HepG2 (cell line): ENCODE results near the gene HOXA9. TPM values are rescaled to one million over a fixed set of nuclear protein-coding genes. Genes with fewer than 3 reads are reported as not detected.

Experiments used
- ATAC-seq: fragments of 200-7000 bp; cut with Tn5 transposase; 3 replicates; pipeline ENCODE4 v1.9.1; 2020; ENCODE audit warnings: mild to moderate bottlenecking, moderate library complexity
- BruUV-seq: library from RNA; stranded (reverse); fragments of 400-500 nt; replicated peaks from 2 replicates; lab custom pipeline; 2021; lab: Mats Ljungman, UMichigan
- CTCF ChIA-PET: fragments of 300-600 bp; formaldehyde crosslinking; extraction: SDS; loops from one replicate; lab custom pipeline; 2021; ENCODE audit warnings: low total read pairs, inconsistent platforms, low intra/inter-chr PET ratio; lab: Yijun Ruan, JAX
- POLR2A ChIA-PET: fragments of 350-600 bp; sonication (Branson Sonifier 250); formaldehyde crosslinking; loops from one replicate; lab custom pipeline; 2020; ENCODE audit warnings: antibody characterized with exemption, inconsistent platforms; lab: Yijun Ruan, JAX
- DNase-seq: peaks from one replicate; pipeline ENCODE4 v3.0.0-alpha.2; 2015; ENCODE audit warnings: low spot score
- FAIRE-seq: peaks from 3 replicates; lab custom pipeline; 2011; peaks lifted over from hg19 to GRCh38; lab: Jason Lieb, UNC
- H2AFZ ChIP-seq: one replicate; pipeline ENCODE4 v1.6.1; 2011; ENCODE audit warnings: low read length, inconsistent platforms
- H3K27ac ChIP-seq: fragments of 300-600 bp; 3 replicates; pipeline ENCODE4 v1.8.0; 2011; ENCODE audit warnings: mixed run types, mild to moderate bottlenecking, mixed read lengths, low read length, inconsistent platforms; ENCODE audit not compliant: insufficient read depth; ENCODE audit errors: extremely low read length
- H3K27me3 ChIP-seq, 2 experiments: fragments of 200-600 bp in 1 of 2; 2 replicates in 1 of 2; 3 replicates in 1 of 2; pipeline versions ENCODE4 v1.6.0 to v1.8.0; 2011; ENCODE audit warnings: low read length in 2 of 2, mild to moderate bottlenecking in 2 of 2, moderate library complexity in 2 of 2, inconsistent platforms in 1 of 2; ENCODE audit not compliant: insufficient read depth in 2 of 2, control insufficient read depth in 1 of 2
- H3K36me3 ChIP-seq, 2 experiments: fragments of 200-600 bp in 1 of 2; replicated peaks in 1 of 2; 2 replicates in 1 of 2; 3 replicates in 1 of 2; pipeline versions ENCODE4 v1.5.1 to v1.8.0; 2011; ENCODE audit warnings: low read length in 2 of 2, inconsistent platforms in 1 of 2; ENCODE audit not compliant: insufficient read depth in 2 of 2, control insufficient read depth in 1 of 2
- H3K4me1 ChIP-seq: 2 replicates; pipeline ENCODE4 v1.5.1; 2012; ENCODE audit warnings: low read length, inconsistent platforms; ENCODE audit not compliant: insufficient read depth
- H3K4me2 ChIP-seq: 2 replicates; pipeline ENCODE4 v1.6.0; 2011; ENCODE audit warnings: low read depth, low read length, inconsistent platforms
- H3K4me3 ChIP-seq, 3 experiments: fragments of 200-600 bp in 1 of 3; sonication (generic), shearing (Covaris generic) in 1 of 3; replicated peaks in 1 of 3; 2 replicates each; pipeline ENCODE4 v1.5.1; 2011 to 2016; ENCODE audit warnings: low read length in 3 of 3, inconsistent platforms in 2 of 3, low read depth in 2 of 3, mild to moderate bottlenecking in 2 of 3, control low read depth in 1 of 3, mixed read lengths in 1 of 3; ENCODE audit not compliant: insufficient read depth in 1 of 3
- H3K79me2 ChIP-seq: one replicate; pipeline ENCODE4 v1.6.1; 2011; ENCODE audit warnings: low read length, inconsistent platforms; ENCODE audit not compliant: insufficient read depth
- H3K9ac ChIP-seq: 2 replicates; pipeline ENCODE4 v1.6.0; 2011; ENCODE audit warnings: mild to moderate bottlenecking, low read depth, low read length, inconsistent platforms; ENCODE audit not compliant: insufficient read depth
- H3K9me3 ChIP-seq: 2 replicates; pipeline ENCODE4 v1.5.1; 2012; ENCODE audit warnings: mild to moderate bottlenecking, low read length
- H4K20me1 ChIP-seq: 2 replicates; pipeline ENCODE4 v1.6.0; 2011; ENCODE audit warnings: inconsistent platforms, mild to moderate bottlenecking, low read length, moderate library complexity; ENCODE audit not compliant: insufficient read depth
- ATAD3A ChIP-seq: sonication (generic); formaldehyde crosslinking; IDR thresholded peaks from 2 replicates; pipeline ENCODE4 v1.4.0; 2020; ENCODE audit warnings: missing genetic modification reagents
- ATF4 ChIP-seq, 2 experiments: fragments of 450-650 bp in 1 of 2; sonication (generic) in 1 of 2; formaldehyde crosslinking; IDR thresholded peaks; 2 replicates each; pipeline versions ENCODE4 v1.5.0 to v1.8.0; 2020 to 2022; ENCODE audit warnings: mild to moderate bottlenecking in 1 of 2, missing genetic modification reagents in 1 of 2
- BCL6 ChIP-seq: IDR thresholded peaks from 2 replicates; pipeline ENCODE4 v1.6.1; 2016; ENCODE audit warnings: missing genetic modification reagents, missing compliant biosample characterization
- HIC2 ChIP-seq: sonication (generic); formaldehyde crosslinking; IDR thresholded peaks from 2 replicates; pipeline ENCODE4 v1.9.0; 2022; ENCODE audit warnings: low read depth, missing genetic modification reagents
- ZNF362 ChIP-seq: sonication (generic); formaldehyde crosslinking; IDR thresholded peaks from 2 replicates; pipeline ENCODE4 v1.4.0; 2020; ENCODE audit warnings: missing genetic modification reagents, mild to moderate bottlenecking, borderline replicate concordance
- ZNF703 ChIP-seq: sonication (generic); formaldehyde crosslinking; IDR thresholded peaks from 2 replicates; pipeline ENCODE4 v1.5.1; 2020; ENCODE audit warnings: missing genetic modification reagents, mild to moderate bottlenecking, moderate library complexity, borderline replicate concordance
- WGBS: methylation state at CpG from one replicate; pipeline ENCODE4 v1.1.6; 2017; ENCODE audit warnings: low lambda C conversion rate; 5-methylcytosine and 5-hydroxymethylcytosine counted together
- in situ Hi-C: cut with HindIII; loops from 2 replicates; pipeline ENCODE4 v1.10.0; 2017; ENCODE audit warnings: low pct_unique_long_range_greater_than_20kb; ENCODE audit not compliant: extremely low pct_ligation_motif_present
- intact Hi-C: fragments of 100-400 bp; cut with micrococcal nuclease; formaldehyde crosslinking; loops from one replicate; pipeline ENCODE4 v1.10.0; 2022; ENCODE audit not compliant: unreplicated experiment
- polyA plus RNA-seq, 8 experiments: library from polyadenylated mRNA; depleted of rRNA in 3 of 8; stranded (reverse) in 7 of 8; unstranded in 1 of 8; fragments of >200 nt; fragmentation: Illumina TruSeq in 4 of 8; extraction: Trizol in 4 of 8; gene quantifications; 2 replicates each; pipeline versions ENCODE4 v1.2.1 to v1.2.3, GENCODE V29; 2011 to 2016; ENCODE audit warnings: low read depth in 4 of 8, missing spikeins in 1 of 8, mixed read lengths in 1 of 8; ENCODE audit not compliant: insufficient read depth in 1 of 8
- total RNA-seq, 5 experiments: library from RNA; depleted of rRNA; stranded (reverse); fragments of >200 nt; fragmentation: Illumina TruSeq; extraction: Trizol; gene quantifications; 2 replicates each; pipeline ENCODE4 v1.2.3, GENCODE V29; 2016; ENCODE audit warnings: low read depth in 1 of 5

The HOXA9 gene
- total and polyA plus RNA-seq, 2 of the 13 experiments (the other 11 are each of a cell fraction or from before 2014, with no cell fraction given) = not detected

GRCh38 chr7:27145914-27146412 is 19.4 kb downstream of the HOXA9 start:
- Histone ChIP-seq H3K4me2 (no peak overlapping the region), H3K36me3 (no peaks in the 10 kb centered on the region; a peak in 2 of 5 replicates), H3K4me3 (no peak overlapping the region), H3K79me2 (peaks cover 5% of the 10 kb centered on the region), H3K9me3 (no peaks in the 10 kb centered on the region), H3K4me1 (peaks cover 30% of the 10 kb centered on the region), H3K27me3 (no peaks in the 10 kb centered on the region; a peak in 1 of 5 replicates), H3K9ac (no peak overlapping the region), H4K20me1 (no peaks in the 10 kb centered on the region), H3K27ac (no peak overlapping the region), H2AFZ (no peak overlapping the region)
- CTCF ChIA-PET = no interaction called here
- BruUV-seq = no TSS peak
- POLR2A ChIA-PET = no interaction called here
- DNase-seq = no peak
- 90% methylated on average over 9 of the region's 11 CpGs for WGBS
- no peak for TF ChIP-seq ZNF362 (CRISPR knock-in tag)
- no peak for TF ChIP-seq ZNF703 (CRISPR knock-in tag)
- no peak for TF ChIP-seq HIC2 (CRISPR knock-in tag)
- TF ChIP-seq ATAD3A (CRISPR knock-in tag) = no peak
- no peak for TF ChIP-seq BCL6 (CRISPR knock-in tag)
- TF ChIP-seq ATF4 (CRISPR knock-in tag; IDR thresholded peaks at IDR 0.05) = no peak
- intact Hi-C loops (no loop called here), in situ Hi-C loops (no loop called here)
- no peak for FAIRE-seq
- ATAC-seq = no peak
